HEK293 (cell line): ENCODE results near the gene CDO1.

Experiments used
- BCL11A ChIP-seq: fragments of 450-650 bp; formaldehyde crosslinking; IDR thresholded peaks from 2 replicates; pipeline ENCODE4 v1.5.1; 2016; ENCODE audit warnings: low read depth, missing biosample characterization, missing genetic modification characterization
- GLIS2 ChIP-seq: fragments of 450-650 bp; formaldehyde crosslinking; IDR thresholded peaks from 2 replicates; pipeline ENCODE4 v1.5.1; 2016; ENCODE audit warnings: missing biosample characterization, missing genetic modification characterization
- IKZF3 ChIP-seq: fragments of 450-650 bp; IDR thresholded peaks from 2 replicates; pipeline ENCODE4 v1.5.0; 2018; ENCODE audit warnings: missing biosample characterization, mild to moderate bottlenecking, missing genetic modification characterization, moderate library complexity
- KLF8 ChIP-seq: fragments of 450-650 bp; formaldehyde crosslinking; IDR thresholded peaks from 2 replicates; pipeline ENCODE4 v1.5.1; 2016; ENCODE audit warnings: missing biosample characterization, missing genetic modification characterization
- MZF1 ChIP-seq: fragments of 450-650 bp; formaldehyde crosslinking; IDR thresholded peaks from 2 replicates; pipeline ENCODE4 v1.5.1; 2017; ENCODE audit warnings: missing biosample characterization, missing genetic modification characterization, borderline replicate concordance
- OVOL3 ChIP-seq: fragments of 450-650 bp; formaldehyde crosslinking; IDR thresholded peaks from 2 replicates; pipeline ENCODE4 v1.5.1; 2016; ENCODE audit warnings: missing biosample characterization, missing genetic modification characterization
- ZBTB7A ChIP-seq: fragments of 450-650 bp; formaldehyde crosslinking; IDR thresholded peaks from 2 replicates; pipeline ENCODE4 v1.5.1; 2016; ENCODE audit warnings: low read depth, missing biosample characterization, missing genetic modification characterization
- ZFHX2 ChIP-seq: fragments of 450-650 bp; formaldehyde crosslinking; conservative IDR thresholded peaks from 2 replicates; pipeline ENCODE4 v1.5.1; 2016; ENCODE audit warnings: missing biosample characterization, missing genetic modification characterization
- ZNF132 ChIP-seq: fragments of 450-650 bp; formaldehyde crosslinking; IDR thresholded peaks from 2 replicates; pipeline ENCODE4 v1.5.1; 2017; ENCODE audit warnings: missing biosample characterization, missing genetic modification characterization, borderline replicate concordance
- ZNF16 ChIP-seq: fragments of 450-650 bp; formaldehyde crosslinking; IDR thresholded peaks from 2 replicates; pipeline ENCODE4 v1.5.1; 2016; ENCODE audit warnings: low read depth, missing biosample characterization, missing genetic modification characterization
- ZNF184 ChIP-seq: fragments of 450-650 bp; IDR thresholded peaks from 2 replicates; pipeline ENCODE4 v1.5.1; 2018; ENCODE audit warnings: missing biosample characterization, mild to moderate bottlenecking, missing genetic modification characterization
- ZNF239 ChIP-seq: fragments of 450-650 bp; formaldehyde crosslinking; IDR thresholded peaks from 2 replicates; pipeline ENCODE4 v1.5.1; 2016; ENCODE audit warnings: missing biosample characterization, missing genetic modification characterization
- ZNF354C ChIP-seq: fragments of 450-650 bp; formaldehyde crosslinking; IDR thresholded peaks from 2 replicates; pipeline ENCODE4 v1.5.1; 2016; ENCODE audit warnings: missing biosample characterization, missing genetic modification characterization, low read depth, borderline replicate concordance
- ZNF549 ChIP-seq: fragments of 450-650 bp; IDR thresholded peaks from 2 replicates; pipeline ENCODE4 v1.5.1; 2018; ENCODE audit warnings: missing biosample characterization, missing genetic modification characterization, mild to moderate bottlenecking, inconsistent platforms, moderate library complexity
- ZNF585B ChIP-seq: fragments of 450-650 bp; formaldehyde crosslinking; IDR thresholded peaks from 2 replicates; pipeline ENCODE4 v1.5.1; 2016; ENCODE audit warnings: missing biosample characterization, missing genetic modification characterization
- ZNF621 ChIP-seq: fragments of 450-650 bp; formaldehyde crosslinking; IDR thresholded peaks from 2 replicates; pipeline ENCODE4 v1.5.1; 2017; ENCODE audit warnings: missing biosample characterization, missing genetic modification characterization
- ZNF701 ChIP-seq: fragments of 450-650 bp; formaldehyde crosslinking; IDR thresholded peaks from 2 replicates; pipeline ENCODE4 v1.5.1; 2016; ENCODE audit warnings: missing biosample characterization, missing genetic modification characterization
- ZNF776 ChIP-seq: fragments of 450-650 bp; formaldehyde crosslinking; IDR thresholded peaks from 2 replicates; pipeline ENCODE4 v1.5.0; 2017; ENCODE audit warnings: missing biosample characterization, missing genetic modification characterization, borderline replicate concordance
- ZNF791 ChIP-seq: fragments of 450-650 bp; formaldehyde crosslinking; IDR thresholded peaks from 2 replicates; pipeline ENCODE4 v1.5.1; 2016; ENCODE audit warnings: missing biosample characterization, missing genetic modification characterization
- TF ChIP-seq, protein P1 (sequence below): fragments of 450-650 bp; formaldehyde crosslinking; IDR thresholded peaks from 2 replicates; pipeline ENCODE4 v1.5.1; 2016; ENCODE audit warnings: missing biosample characterization, missing genetic modification characterization
- TF ChIP-seq, protein P2 (sequence below): fragments of 450-650 bp; formaldehyde crosslinking; IDR thresholded peaks from 2 replicates; pipeline ENCODE4 v1.5.1; 2016; ENCODE audit warnings: missing biosample characterization, missing genetic modification characterization
- TF ChIP-seq, protein P3 (sequence below): fragments of 450-650 bp; formaldehyde crosslinking; IDR thresholded peaks from 2 replicates; pipeline ENCODE4 v1.5.1; 2017; ENCODE audit warnings: missing biosample characterization, missing genetic modification characterization
- TF ChIP-seq, protein P4 (sequence below): fragments of 450-650 bp; formaldehyde crosslinking; IDR thresholded peaks from 2 replicates; pipeline ENCODE4 v1.5.1; 2016; ENCODE audit warnings: missing biosample characterization, missing genetic modification characterization
- TF ChIP-seq, protein P5 (sequence below): fragments of 450-650 bp; formaldehyde crosslinking; IDR thresholded peaks from 2 replicates; pipeline ENCODE4 v1.5.1; 2016; ENCODE audit warnings: missing biosample characterization, missing genetic modification characterization
- TF ChIP-seq, protein P6 (sequence below): fragments of 450-650 bp; formaldehyde crosslinking; IDR thresholded peaks from 2 replicates; pipeline ENCODE4 v1.5.1; 2016; ENCODE audit warnings: missing biosample characterization, missing genetic modification characterization
- TF ChIP-seq, protein P7 (sequence below): fragments of 450-650 bp; formaldehyde crosslinking; IDR thresholded peaks from 2 replicates; pipeline ENCODE4 v1.5.1; 2017; ENCODE audit warnings: missing biosample characterization, missing genetic modification characterization

The CDO1 gene

DNA sequence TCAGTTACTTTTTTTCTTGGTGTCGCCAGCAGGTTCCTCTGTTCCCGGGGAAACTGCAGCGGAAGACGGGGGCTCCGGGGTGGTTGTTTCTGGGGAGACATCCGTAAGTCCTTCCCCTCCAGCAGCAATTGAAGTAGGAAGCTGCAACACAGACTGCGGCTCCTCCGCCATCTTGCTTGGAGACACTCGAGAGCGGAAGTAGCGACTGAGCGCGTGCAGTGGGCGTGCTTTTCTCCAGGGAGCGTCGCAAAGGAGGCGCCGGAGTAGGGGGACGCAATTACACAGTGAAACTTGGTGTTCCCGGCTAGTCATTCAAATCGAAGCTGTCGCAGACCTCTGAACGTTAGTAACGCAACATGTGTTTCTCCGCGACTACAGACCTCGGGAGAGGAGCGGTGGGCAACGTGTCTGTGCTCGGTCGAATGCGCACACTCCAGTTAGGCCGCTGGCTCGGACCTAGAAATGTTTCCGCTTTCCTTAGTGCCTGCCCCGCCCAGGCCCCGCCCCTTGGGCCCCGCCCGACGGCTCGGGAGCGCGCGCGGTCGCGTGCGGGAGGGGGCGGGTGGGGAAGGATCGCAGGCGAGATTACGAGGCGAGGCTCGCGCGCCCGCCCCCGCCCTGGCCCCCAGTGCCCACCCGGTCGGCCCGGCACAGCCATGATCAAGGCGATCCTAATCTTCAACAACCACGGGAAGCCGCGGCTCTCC lies 25.1 kb upstream of the CDO1 start, which contains the start of the genes AP3S1 and ATG12 (continued):
- TF ChIP-seq, protein P1, sequence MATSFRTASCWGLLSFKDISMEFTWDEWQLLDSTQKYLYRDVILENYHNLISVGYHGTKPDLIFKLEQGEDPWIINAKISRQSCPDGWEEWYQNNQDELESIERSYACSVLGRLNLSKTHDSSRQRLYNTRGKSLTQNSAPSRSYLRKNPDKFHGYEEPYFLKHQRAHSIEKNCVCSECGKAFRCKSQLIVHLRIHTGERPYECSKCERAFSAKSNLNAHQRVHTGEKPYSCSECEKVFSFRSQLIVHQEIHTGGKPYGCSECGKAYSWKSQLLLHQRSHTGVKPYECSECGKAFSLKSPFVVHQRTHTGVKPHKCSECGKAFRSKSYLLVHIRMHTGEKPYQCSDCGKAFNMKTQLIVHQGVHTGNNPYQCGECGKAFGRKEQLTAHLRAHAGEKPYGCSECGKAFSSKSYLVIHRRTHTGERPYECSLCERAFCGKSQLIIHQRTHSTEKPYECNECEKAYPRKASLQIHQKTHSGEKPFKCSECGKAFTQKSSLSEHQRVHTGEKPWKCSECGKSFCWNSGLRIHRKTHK (tag by site-specific recombination) = no peak
- TF ChIP-seq ZNF776 (tag by site-specific recombination) (no peak), ZNF791 (tag by site-specific recombination) (no peak), ZNF621 (tag by site-specific recombination) (no peak), ZNF549 (tag by site-specific recombination) (no peak), OVOL3 (no peak), ZNF585B (tag by site-specific recombination) (no peak), GLIS2 (tag by site-specific recombination) (no peak), ZNF701 (no peak), ZNF239 (tag by site-specific recombination) (no peak), MZF1 (tag by site-specific recombination) (peak; percentile 62; the same call in 1 of the 2 replicates), BCL11A (tag by site-specific recombination) (no peak), ZBTB7A (tag by site-specific recombination) (peak; percentile 51; the same call in 1 of the 2 replicates), ZFHX2 (tag by site-specific recombination) (peak; percentile 86), ZNF354C (tag by site-specific recombination) (no peak), KLF8 (tag by site-specific recombination) (peak; percentile 98), ZNF16 (tag by site-specific recombination) (no peak), ZNF184 (tag by site-specific recombination) (no peak), IKZF3 (tag by site-specific recombination) (no peak), ZNF132 (tag by site-specific recombination) (no peak)
- TF ChIP-seq, protein P2, sequence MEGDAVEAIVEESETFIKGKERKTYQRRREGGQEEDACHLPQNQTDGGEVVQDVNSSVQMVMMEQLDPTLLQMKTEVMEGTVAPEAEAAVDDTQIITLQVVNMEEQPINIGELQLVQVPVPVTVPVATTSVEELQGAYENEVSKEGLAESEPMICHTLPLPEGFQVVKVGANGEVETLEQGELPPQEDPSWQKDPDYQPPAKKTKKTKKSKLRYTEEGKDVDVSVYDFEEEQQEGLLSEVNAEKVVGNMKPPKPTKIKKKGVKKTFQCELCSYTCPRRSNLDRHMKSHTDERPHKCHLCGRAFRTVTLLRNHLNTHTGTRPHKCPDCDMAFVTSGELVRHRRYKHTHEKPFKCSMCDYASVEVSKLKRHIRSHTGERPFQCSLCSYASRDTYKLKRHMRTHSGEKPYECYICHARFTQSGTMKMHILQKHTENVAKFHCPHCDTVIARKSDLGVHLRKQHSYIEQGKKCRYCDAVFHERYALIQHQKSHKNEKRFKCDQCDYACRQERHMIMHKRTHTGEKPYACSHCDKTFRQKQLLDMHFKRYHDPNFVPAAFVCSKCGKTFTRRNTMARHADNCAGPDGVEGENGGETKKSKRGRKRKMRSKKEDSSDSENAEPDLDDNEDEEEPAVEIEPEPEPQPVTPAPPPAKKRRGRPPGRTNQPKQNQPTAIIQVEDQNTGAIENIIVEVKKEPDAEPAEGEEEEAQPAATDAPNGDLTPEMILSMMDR = no peak
- TF ChIP-seq, protein P3, sequence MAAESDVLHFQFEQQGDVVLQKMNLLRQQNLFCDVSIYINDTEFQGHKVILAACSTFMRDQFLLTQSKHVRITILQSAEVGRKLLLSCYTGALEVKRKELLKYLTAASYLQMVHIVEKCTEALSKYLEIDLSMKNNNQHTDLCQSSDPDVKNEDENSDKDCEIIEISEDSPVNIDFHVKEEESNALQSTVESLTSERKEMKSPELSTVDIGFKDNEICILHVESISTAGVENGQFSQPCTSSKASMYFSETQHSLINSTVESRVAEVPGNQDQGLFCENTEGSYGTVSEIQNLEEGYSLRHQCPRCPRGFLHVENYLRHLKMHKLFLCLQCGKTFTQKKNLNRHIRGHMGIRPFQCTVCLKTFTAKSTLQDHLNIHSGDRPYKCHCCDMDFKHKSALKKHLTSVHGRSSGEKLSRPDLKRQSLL (tag by site-specific recombination) = 0 out of 2 replicates have a peak, but pooled peaks have one; percentile 32
- TF ChIP-seq, protein P4, sequence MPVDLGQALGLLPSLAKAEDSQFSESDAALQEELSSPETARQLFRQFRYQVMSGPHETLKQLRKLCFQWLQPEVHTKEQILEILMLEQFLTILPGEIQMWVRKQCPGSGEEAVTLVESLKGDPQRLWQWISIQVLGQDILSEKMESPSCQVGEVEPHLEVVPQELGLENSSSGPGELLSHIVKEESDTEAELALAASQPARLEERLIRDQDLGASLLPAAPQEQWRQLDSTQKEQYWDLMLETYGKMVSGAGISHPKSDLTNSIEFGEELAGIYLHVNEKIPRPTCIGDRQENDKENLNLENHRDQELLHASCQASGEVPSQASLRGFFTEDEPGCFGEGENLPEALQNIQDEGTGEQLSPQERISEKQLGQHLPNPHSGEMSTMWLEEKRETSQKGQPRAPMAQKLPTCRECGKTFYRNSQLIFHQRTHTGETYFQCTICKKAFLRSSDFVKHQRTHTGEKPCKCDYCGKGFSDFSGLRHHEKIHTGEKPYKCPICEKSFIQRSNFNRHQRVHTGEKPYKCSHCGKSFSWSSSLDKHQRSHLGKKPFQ (tag by site-specific recombination) = 0 out of 2 replicates have a peak, but pooled peaks have one; percentile 4
- TF ChIP-seq, protein P5, sequence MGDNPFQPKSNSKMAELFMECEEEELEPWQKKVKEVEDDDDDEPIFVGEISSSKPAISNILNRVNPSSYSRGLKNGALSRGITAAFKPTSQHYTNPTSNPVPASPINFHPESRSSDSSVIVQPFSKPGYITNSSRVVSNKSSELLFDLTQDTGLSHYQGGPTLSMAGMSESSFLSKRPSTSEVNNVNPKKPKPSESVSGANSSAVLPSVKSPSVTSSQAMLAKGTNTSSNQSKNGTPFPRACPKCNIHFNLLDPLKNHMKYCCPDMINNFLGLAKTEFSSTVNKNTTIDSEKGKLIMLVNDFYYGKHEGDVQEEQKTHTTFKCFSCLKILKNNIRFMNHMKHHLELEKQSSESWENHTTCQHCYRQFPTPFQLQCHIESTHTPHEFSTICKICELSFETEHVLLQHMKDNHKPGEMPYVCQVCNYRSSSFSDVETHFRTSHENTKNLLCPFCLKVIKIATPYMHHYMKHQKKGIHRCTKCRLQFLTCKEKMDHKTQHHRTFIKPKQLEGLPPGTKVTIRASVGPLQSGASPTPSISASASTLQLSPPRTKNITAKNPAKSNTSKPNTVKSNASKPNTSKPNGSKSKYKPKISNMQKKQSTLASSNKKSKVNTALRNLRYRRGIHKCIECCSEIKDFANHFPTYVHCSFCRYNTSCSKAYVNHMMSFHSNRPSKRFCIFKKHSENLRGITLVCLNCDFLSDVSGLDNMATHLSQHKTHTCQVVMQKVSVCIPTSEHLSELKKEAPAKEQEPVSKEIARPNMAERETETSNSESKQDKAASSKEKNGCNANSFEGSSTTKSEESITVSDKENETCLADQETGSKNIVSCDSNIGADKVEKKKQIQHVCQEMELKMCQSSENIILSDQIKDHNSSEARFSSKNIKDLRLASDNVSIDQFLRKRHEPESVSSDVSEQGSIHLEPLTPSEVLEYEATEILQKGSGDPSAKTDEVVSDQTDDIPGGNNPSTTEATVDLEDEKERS (tag by site-specific recombination) = 0 out of 2 replicates have a peak, but pooled peaks have one; percentile 66
- TF ChIP-seq, protein P6, sequence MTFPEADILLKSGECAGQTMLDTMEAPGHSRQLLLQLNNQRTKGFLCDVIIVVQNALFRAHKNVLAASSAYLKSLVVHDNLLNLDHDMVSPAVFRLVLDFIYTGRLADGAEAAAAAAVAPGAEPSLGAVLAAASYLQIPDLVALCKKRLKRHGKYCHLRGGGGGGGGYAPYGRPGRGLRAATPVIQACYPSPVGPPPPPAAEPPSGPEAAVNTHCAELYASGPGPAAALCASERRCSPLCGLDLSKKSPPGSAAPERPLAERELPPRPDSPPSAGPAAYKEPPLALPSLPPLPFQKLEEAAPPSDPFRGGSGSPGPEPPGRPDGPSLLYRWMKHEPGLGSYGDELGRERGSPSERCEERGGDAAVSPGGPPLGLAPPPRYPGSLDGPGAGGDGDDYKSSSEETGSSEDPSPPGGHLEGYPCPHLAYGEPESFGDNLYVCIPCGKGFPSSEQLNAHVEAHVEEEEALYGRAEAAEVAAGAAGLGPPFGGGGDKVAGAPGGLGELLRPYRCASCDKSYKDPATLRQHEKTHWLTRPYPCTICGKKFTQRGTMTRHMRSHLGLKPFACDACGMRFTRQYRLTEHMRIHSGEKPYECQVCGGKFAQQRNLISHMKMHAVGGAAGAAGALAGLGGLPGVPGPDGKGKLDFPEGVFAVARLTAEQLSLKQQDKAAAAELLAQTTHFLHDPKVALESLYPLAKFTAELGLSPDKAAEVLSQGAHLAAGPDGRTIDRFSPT (tag by site-specific recombination) = no peak
- TF ChIP-seq, protein P7, sequence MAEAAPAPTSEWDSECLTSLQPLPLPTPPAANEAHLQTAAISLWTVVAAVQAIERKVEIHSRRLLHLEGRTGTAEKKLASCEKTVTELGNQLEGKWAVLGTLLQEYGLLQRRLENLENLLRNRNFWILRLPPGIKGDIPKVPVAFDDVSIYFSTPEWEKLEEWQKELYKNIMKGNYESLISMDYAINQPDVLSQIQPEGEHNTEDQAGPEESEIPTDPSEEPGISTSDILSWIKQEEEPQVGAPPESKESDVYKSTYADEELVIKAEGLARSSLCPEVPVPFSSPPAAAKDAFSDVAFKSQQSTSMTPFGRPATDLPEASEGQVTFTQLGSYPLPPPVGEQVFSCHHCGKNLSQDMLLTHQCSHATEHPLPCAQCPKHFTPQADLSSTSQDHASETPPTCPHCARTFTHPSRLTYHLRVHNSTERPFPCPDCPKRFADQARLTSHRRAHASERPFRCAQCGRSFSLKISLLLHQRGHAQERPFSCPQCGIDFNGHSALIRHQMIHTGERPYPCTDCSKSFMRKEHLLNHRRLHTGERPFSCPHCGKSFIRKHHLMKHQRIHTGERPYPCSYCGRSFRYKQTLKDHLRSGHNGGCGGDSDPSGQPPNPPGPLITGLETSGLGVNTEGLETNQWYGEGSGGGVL = no peak
